WERI-Rb-1 (cell line): ENCODE measurements around the gene SPCS2.
"Not testable (repeated sequence)": the region's sequence is repeated elsewhere in the genome, so short reads cannot be mapped to it uniquely, and the experiment has no call there.

Source experiments
- DNase-seq: peaks from one replicate; pipeline ENCODE4 v3.0.0-alpha.2; 2020
- H3K27ac ChIP-seq: fragments of 250-450 bp; sonication (Bioruptor Pico); 2 replicates; pipeline ENCODE4 v1.5.1; 2020; ENCODE audit warnings: mild to moderate bottlenecking, moderate library complexity
- H3K27me3 ChIP-seq: fragments of 250-450 bp; sonication (Bioruptor Pico); 2 replicates; pipeline ENCODE4 v1.5.1; 2021; ENCODE audit warnings: mild to moderate bottlenecking, low read depth, moderate library complexity; ENCODE audit not compliant: insufficient read depth, severe bottlenecking
- H3K36me3 ChIP-seq: fragments of 250-450 bp; sonication (Bioruptor Pico); 2 replicates; pipeline ENCODE4 v1.5.1; 2020; ENCODE audit warnings: mild to moderate bottlenecking, moderate library complexity
- H3K4me3 ChIP-seq: 2 replicates; pipeline ENCODE4 v1.5.1; 2011; ENCODE audit warnings: low read depth, mild to moderate bottlenecking, control low read depth, low read length
- H3K9me3 ChIP-seq: fragments of 250-450 bp; sonication (Bioruptor Pico); 2 replicates; pipeline ENCODE4 v1.5.1; 2021; ENCODE audit warnings: mild to moderate bottlenecking, moderate library complexity; ENCODE audit not compliant: severe bottlenecking
- TF ChIP-seq, protein P1 (sequence below): IDR thresholded peaks from 2 replicates; pipeline ENCODE4 v1.5.1; 2011; ENCODE audit warnings: low read depth, mild to moderate bottlenecking, control low read depth, inconsistent platforms, low read length

The SPCS2 gene

DNA sequence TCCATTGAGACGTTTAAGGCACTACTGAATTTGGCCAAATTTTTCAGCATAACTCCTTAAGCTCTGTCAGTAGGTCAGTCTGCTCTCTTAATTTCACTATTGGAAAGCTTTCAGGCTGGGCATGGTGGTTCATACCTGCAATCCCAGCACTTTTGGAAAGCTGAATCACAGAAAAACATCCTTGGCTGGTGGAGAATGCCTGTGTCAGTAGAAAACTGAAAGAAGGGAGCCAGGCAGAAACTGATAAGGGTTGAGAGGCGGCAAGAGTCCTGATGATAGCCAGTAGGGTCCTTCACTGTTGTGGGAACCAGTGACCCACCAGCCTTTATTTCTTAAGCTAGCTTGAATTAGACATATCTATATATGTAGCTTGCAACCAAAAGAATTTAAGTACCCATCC, 62.3 kb downstream of the SPCS2 start:
- Histone ChIP-seq H3K36me3 (peaks cover 51% of the 10 kb centered on the region), H3K27ac (no peak overlapping the region), H3K9me3 (no peaks in the 10 kb centered on the region), H3K4me3 (no peak overlapping the region), H3K27me3 (no peaks in the 10 kb centered on the region)
- no peak for DNase-seq
- TF ChIP-seq, protein P1, sequence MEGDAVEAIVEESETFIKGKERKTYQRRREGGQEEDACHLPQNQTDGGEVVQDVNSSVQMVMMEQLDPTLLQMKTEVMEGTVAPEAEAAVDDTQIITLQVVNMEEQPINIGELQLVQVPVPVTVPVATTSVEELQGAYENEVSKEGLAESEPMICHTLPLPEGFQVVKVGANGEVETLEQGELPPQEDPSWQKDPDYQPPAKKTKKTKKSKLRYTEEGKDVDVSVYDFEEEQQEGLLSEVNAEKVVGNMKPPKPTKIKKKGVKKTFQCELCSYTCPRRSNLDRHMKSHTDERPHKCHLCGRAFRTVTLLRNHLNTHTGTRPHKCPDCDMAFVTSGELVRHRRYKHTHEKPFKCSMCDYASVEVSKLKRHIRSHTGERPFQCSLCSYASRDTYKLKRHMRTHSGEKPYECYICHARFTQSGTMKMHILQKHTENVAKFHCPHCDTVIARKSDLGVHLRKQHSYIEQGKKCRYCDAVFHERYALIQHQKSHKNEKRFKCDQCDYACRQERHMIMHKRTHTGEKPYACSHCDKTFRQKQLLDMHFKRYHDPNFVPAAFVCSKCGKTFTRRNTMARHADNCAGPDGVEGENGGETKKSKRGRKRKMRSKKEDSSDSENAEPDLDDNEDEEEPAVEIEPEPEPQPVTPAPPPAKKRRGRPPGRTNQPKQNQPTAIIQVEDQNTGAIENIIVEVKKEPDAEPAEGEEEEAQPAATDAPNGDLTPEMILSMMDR: no peak

GRCh38 chr11:75011872-75012271, 62.8 kb downstream of the SPCS2 start:
- no peaks in the 10 kb centered on the region for H3K9me3 ChIP-seq
- no peaks in the 10 kb centered on the region for H3K27me3 ChIP-seq
- no peak for DNase-seq
- H3K36me3 ChIP-seq: peaks cover 46% of the 10 kb centered on the region
- H3K27ac ChIP-seq: no peak overlapping the region
- TF ChIP-seq, protein P1: no peak
- no peak overlapping the region for H3K4me3 ChIP-seq

DNA sequence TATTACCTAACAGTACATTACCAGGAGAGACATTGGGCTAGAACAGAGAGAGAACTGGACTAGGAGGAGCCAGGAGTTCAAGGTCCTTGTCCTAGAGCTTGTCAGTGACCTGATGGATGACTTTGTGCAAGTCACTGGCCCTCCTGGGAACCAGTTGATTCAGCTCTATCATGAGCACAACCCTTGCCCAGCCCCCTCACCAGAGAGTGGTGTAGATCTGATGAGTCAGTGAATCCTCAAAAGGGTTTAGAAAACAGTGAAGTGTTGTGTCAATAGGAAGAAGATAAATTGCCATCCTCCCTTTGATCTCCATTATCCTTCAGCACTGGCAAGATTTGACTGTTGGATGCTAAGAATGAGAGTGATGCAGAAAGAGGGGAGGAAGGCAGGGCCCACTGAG, 64.0 kb downstream of the SPCS2 start:
- TF ChIP-seq, protein P1: no peak
- Histone ChIP-seq H3K36me3 (peaks cover 43% of the 10 kb centered on the region), H3K27me3 (no peaks in the 10 kb centered on the region), H3K9me3 (no peaks in the 10 kb centered on the region), H3K4me3 (no peak overlapping the region), H3K27ac (no peak overlapping the region)
- no peak for DNase-seq

GRCh38 chr11:75014129-75014528, 65.1 kb downstream of the SPCS2 start:
- H3K9me3 ChIP-seq: no peaks in the 10 kb centered on the region
- no peak for DNase-seq
- no peak overlapping the region for H3K27ac ChIP-seq
- H3K27me3 ChIP-seq: no peaks in the 10 kb centered on the region
- H3K4me3 ChIP-seq: no peak overlapping the region
- peaks cover 38% of the 10 kb centered on the region for H3K36me3 ChIP-seq
- TF ChIP-seq, protein P1: no peak

DNA sequence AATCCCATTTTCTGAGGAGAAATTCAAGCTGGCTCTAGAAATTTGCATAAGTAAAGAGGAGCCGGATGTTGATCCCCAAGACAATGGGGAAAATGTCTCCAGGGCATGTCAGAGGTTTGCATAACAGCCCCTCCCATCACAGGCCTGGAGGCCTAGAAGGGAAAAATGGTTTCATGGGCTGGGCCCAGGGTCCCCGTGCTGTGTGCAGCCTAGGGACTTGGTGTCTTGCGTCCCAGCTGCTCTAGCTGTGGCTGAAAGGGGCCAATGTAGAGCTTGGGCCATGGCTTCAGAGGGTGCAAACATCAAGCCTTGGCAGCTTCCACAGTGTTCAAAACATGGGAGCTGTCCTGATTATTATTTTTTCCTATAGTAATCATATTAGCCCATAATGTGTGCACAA, 70.1 kb downstream of the SPCS2 start:
- H3K4me3 ChIP-seq: not testable (repeated sequence)

DNA sequence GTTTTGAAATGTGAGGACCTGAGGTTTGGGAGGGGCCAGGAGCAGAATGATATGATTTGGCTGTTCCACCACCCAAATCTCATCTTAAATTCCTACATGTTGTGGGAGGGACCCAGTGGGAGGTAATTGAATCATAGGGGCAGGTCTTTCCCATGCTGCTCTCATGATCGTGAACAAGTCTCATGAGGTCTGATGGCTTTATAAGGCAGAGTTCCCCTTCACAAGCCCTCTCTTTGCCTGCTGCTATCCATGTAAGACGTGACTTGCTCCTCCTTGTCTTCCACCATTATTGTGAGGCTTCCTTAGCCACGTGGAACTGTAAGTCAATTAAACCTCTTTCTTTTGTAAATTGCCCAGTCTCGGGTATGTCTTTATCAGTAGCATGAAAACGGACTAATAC, 71.3 kb downstream of the SPCS2 start:
- not testable (repeated sequence) for H3K27ac ChIP-seq, H3K27me3 ChIP-seq, H3K36me3 ChIP-seq, H3K9me3 ChIP-seq, DNase-seq, H3K4me3 ChIP-seq

More for the DNA sequence above, 70.1 kb downstream of the SPCS2 start:
- DNase-seq, H3K27ac ChIP-seq, H3K36me3 ChIP-seq, H3K27me3 ChIP-seq, H3K9me3 ChIP-seq: not testable (repeated sequence)

DNA sequence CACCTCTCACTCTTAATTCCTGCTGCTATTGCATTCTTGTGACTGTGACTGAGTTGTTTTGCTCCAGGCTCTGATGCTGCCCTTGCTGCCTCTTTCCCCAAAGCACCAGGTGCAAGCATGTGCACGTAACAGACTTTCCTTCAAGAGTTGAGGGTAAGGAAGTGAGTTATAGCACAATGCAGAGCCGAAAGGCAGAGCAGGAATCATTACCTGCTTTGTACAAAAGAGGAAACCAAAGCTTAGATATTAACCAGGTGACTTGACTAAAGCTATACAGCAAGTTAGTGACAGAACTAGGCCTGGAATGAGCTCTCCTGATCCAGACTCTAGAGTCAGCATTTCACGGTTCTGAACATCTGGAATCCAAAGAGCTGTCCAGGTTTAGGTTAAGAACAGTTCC, 73.2 kb downstream of the SPCS2 start:
- DNase-seq: no peak
- H3K27me3 ChIP-seq: no peaks in the 10 kb centered on the region
- no peaks in the 10 kb centered on the region for H3K36me3 ChIP-seq
- H3K27ac ChIP-seq: no peak overlapping the region
- H3K4me3 ChIP-seq: no peak overlapping the region
- TF ChIP-seq, protein P1: no peak
- no peaks in the 10 kb centered on the region for H3K9me3 ChIP-seq
